T-cell (primary cell): ENCODE results near the gene TNFSF9. TPM values are rescaled to one million over a fixed set of nuclear protein-coding genes. Genes with fewer than 3 reads are reported as not detected.
A peak's percentile ranks its signal among the peaks of the same experiment; 100 is the strongest.
"Not testable (repeated sequence)": the region's sequence is repeated elsewhere in the genome, so short reads cannot be mapped to it uniquely, and the experiment has no call there.

Source experiments
- ATAC-seq, 4 experiments: fragments of 200-7000 bp in 3 of 4; fragments of 150-1000 bp in 1 of 4; cut with Tn5 transposase; replicated peaks in 1 of 4; 1 replicate in 3 of 4; 2 replicates in 1 of 4; pipeline ENCODE4 v1.10.0; 2021; ENCODE audit warnings: moderate library complexity in 3 of 4, mild to moderate bottlenecking in 2 of 4, moderate number of reproducible peaks in 1 of 4
- CTCF ChIA-PET, 2 donors: fragments of 300-600 bp; sonication (Branson Sonifier 250); formaldehyde crosslinking; loops; one replicate each; lab custom pipeline; 2022; ENCODE audit warnings: antibody characterized with exemption in 2 of 2; lab: Charles Lee
- POLR2A ChIA-PET, 2 donors: fragments of 300-600 bp; sonication (Branson Sonifier 250); formaldehyde crosslinking; loops; one replicate each; lab custom pipeline; 2022; ENCODE audit warnings: antibody characterized with exemption in 2 of 2; lab: Charles Lee
- DNase-seq, 35 experiments: peaks; one replicate each; pipeline versions ENCODE4 v3.0.0 to v3.0.0-alpha.2; 2013 to 2023
- H3K27ac ChIP-seq: one replicate; pipeline ENCODE4 v1.5.1; 2013; ENCODE audit warnings: low read length
- H3K27me3 ChIP-seq, 2 experiments: replicated peaks in 1 of 2; 1 replicate in 1 of 2; 2 replicates in 1 of 2; pipeline versions ENCODE4 v1.6.1 to v1.7.0; 2013; ENCODE audit warnings: low read length in 1 of 2, mixed read lengths in 1 of 2; ENCODE audit not compliant: control insufficient read depth in 2 of 2, insufficient read depth in 2 of 2; ENCODE audit errors: extremely low read depth in 1 of 2
- H3K36me3 ChIP-seq, 2 donors: 1 replicate in 1 of 2; 2 replicates in 1 of 2; pipeline versions ENCODE4 v1.6.1 to v1.7.0; 2013; ENCODE audit warnings: low read length in 1 of 2; ENCODE audit not compliant: control insufficient read depth in 2 of 2, insufficient read depth in 1 of 2; ENCODE audit errors: extremely low read depth in 1 of 2
- H3K4me1 ChIP-seq, 2 experiments: 1 replicate in 1 of 2; 2 replicates in 1 of 2; pipeline versions ENCODE4 v1.6.1 to v1.7.0; 2013; ENCODE audit warnings: low read length in 2 of 2, mixed read lengths in 1 of 2; ENCODE audit not compliant: insufficient read depth in 2 of 2, control insufficient read depth in 1 of 2; ENCODE audit errors: extremely low read depth in 1 of 2
- H3K4me3 ChIP-seq, 2 donors: 1 replicate in 1 of 2; 2 replicates in 1 of 2; pipeline versions ENCODE4 v1.5.1 to v1.7.0; 2013; ENCODE audit warnings: mild to moderate bottlenecking in 2 of 2, low read length in 1 of 2, moderate library complexity in 1 of 2; ENCODE audit not compliant: control insufficient read depth in 1 of 2; ENCODE audit errors: extremely low read depth in 1 of 2
- H3K9me3 ChIP-seq: 2 replicates; pipeline ENCODE4 v1.7.0; 2013
- H3K27ac Mint-ChIP-seq, 2 donors: one replicate each; pipeline ENCODE4 v1.8.0; 2020 to 2021; ENCODE audit warnings: mild to moderate bottlenecking in 2 of 2, mixed read lengths in 2 of 2
- H3K27me3 Mint-ChIP-seq, 2 donors: one replicate each; pipeline ENCODE4 v1.8.0; 2021 to 2022; ENCODE audit warnings: mixed read lengths in 2 of 2
- H3K36me3 Mint-ChIP-seq: one replicate; pipeline ENCODE4 v1.8.0; 2021; ENCODE audit warnings: mixed read lengths
- H3K4me1 Mint-ChIP-seq, 3 donors: one replicate each; pipeline ENCODE4 v1.8.0; 2020 to 2022; ENCODE audit warnings: mixed read lengths in 3 of 3, mild to moderate bottlenecking in 1 of 3
- H3K4me3 Mint-ChIP-seq, 3 donors: one replicate each; pipeline ENCODE4 v1.8.0; 2020 to 2022; ENCODE audit warnings: mild to moderate bottlenecking in 3 of 3, mixed read lengths in 3 of 3, moderate library complexity in 3 of 3
- H3K9me3 Mint-ChIP-seq, 3 donors: one replicate each; pipeline ENCODE4 v1.8.0; 2020 to 2022; ENCODE audit warnings: mixed read lengths in 3 of 3
- WGBS: methylation state at CpG from one replicate; pipeline ENCODE4 v1.1.5; 2013; ENCODE audit warnings: missing lambda C conversion rate; ENCODE audit not compliant: insufficient coverage; 5-methylcytosine and 5-hydroxymethylcytosine counted together
- total RNA-seq, 35 experiments: library from RNA in 6 of 35; stranded (reverse) in 6 of 35; fragments of 120-200 nt in 1 of 35; gene quantifications; one replicate each; pipeline versions ENCODE4 v1.2.1 to v1.2.4 and lab custom pipeline; 2013 to 2026

Gene TNFSF9
- total RNA-seq, 5 donors from 2014 or later (not counting 1 experiment from before 2014, with no cell fraction given), result 1.3 to 6.0 (median 1.6) TPM

GRCh38 chr19:6543866-6544347 is 13.1 kb downstream of the TNFSF9 start:
- DNase-seq (peak in 2 of 35 experiments; percentile 5 to 48), ATAC-seq (peak in 1 of 4 experiments; percentile 53)
- Mint-ChIP-seq H3K36me3 (no peaks in the 10 kb centered on the region), H3K4me3 (no peak overlapping the region), H3K4me1 (peaks cover 0 to 7% (median 0%) of the 10 kb centered on the region in 3 donors), H3K27me3 (peaks cover 0 to 1% of the 10 kb centered on the region in 2 donors), H3K27ac (no peak overlapping the region), H3K9me3 (peaks cover 0 to 3% (median 0%) of the 10 kb centered on the region in 3 donors)
- 52% methylated on average over 10 of the region's 11 CpGs for WGBS
- Histone ChIP-seq H3K4me1 (peaks cover 0 to 6% of the 10 kb centered on the region in 2 experiments), H3K9me3 (no peaks in the 10 kb centered on the region), H3K27me3 (peaks cover 0 to 15% of the 10 kb centered on the region in 2 experiments), H3K36me3 (no peaks in the 10 kb centered on the region), H3K27ac (no peak overlapping the region), H3K4me3 (no peak overlapping the region)
- POLR2A ChIA-PET, result interaction anchor here in 1 of 2 donors (0.7 kb wide), 1 partner anchor 528 kb away, joined by 3 read pairs; no protein-coding TSS in a partner anchor
- CTCF ChIA-PET, result no interaction called here

DNA sequence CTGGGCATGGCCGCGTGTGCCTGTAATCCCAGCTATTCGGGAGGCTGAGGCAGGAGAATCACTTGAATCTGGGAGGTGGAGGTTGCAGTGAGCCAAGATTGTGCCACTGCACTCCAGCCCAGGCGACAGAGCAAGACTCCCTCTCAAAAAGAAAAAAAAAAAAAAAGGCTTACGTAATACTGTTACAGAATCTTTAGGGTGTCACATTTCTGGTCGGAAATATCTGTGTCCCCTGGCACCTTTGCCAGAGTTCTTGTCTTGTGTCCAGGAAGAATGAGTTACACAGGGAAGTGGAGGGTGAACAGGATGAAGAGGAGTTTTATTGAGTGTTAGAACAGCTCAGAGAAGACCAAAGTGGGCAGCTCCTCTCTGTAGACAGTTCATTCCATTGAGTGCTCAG is 19.9 kb downstream of the TNFSF9 start:
- H3K36me3 Mint-ChIP-seq, result not testable (repeated sequence)

GRCh38 chr19:6551091-6551490 is 20.3 kb downstream of the TNFSF9 start:
- no peaks in the 10 kb centered on the region for H3K36me3 ChIP-seq
- peaks cover 5 to 15% of the 10 kb centered on the region in 2 experiments for H3K4me1 ChIP-seq
- CTCF ChIA-PET, result no interaction called here
- peak overlapping the region in 1 of 3 donors; percentile 16 for H3K4me3 Mint-ChIP-seq
- no peaks in the 10 kb centered on the region for H3K9me3 ChIP-seq
- POLR2A ChIA-PET, result no interaction called here
- no peak overlapping the region for H3K4me3 ChIP-seq
- no peak for ATAC-seq
- peaks cover 0 to 3% (median 0%) of the 10 kb centered on the region in 3 donors for H3K9me3 Mint-ChIP-seq
- no peak overlapping the region for H3K27ac ChIP-seq
- no peaks in the 10 kb centered on the region for H3K36me3 Mint-ChIP-seq
- WGBS, result 98% methylated on average over 3 of the region's 3 CpGs
- H3K27ac Mint-ChIP-seq, result no peak overlapping the region
- no peaks in the 10 kb centered on the region for H3K27me3 Mint-ChIP-seq
- H3K4me1 Mint-ChIP-seq, result peaks cover 5 to 16% (median 6%) of the 10 kb centered on the region in 3 donors
- DNase-seq, result no peak
- peaks cover 0 to 2% of the 10 kb centered on the region in 2 experiments for H3K27me3 ChIP-seq

More for the DNA sequence above, 19.9 kb downstream of the TNFSF9 start:
- H3K27me3 ChIP-seq, H3K4me3 ChIP-seq, H3K27ac ChIP-seq, DNase-seq, CTCF ChIA-PET, H3K27me3 Mint-ChIP-seq, H3K27ac Mint-ChIP-seq, ATAC-seq, H3K36me3 ChIP-seq, H3K9me3 ChIP-seq, H3K9me3 Mint-ChIP-seq, POLR2A ChIA-PET: not testable (repeated sequence)
- peaks cover 5 to 15% of the 10 kb centered on the region in 2 experiments for H3K4me1 ChIP-seq
- Mint-ChIP-seq H3K4me3 (peak overlapping the region in 1 of 3 donors; percentile 16), H3K4me1 (peaks cover 5 to 16% (median 6%) of the 10 kb centered on the region in 3 donors)
- WGBS, result 100% methylated on average over 2 of the region's 6 CpGs

DNA sequence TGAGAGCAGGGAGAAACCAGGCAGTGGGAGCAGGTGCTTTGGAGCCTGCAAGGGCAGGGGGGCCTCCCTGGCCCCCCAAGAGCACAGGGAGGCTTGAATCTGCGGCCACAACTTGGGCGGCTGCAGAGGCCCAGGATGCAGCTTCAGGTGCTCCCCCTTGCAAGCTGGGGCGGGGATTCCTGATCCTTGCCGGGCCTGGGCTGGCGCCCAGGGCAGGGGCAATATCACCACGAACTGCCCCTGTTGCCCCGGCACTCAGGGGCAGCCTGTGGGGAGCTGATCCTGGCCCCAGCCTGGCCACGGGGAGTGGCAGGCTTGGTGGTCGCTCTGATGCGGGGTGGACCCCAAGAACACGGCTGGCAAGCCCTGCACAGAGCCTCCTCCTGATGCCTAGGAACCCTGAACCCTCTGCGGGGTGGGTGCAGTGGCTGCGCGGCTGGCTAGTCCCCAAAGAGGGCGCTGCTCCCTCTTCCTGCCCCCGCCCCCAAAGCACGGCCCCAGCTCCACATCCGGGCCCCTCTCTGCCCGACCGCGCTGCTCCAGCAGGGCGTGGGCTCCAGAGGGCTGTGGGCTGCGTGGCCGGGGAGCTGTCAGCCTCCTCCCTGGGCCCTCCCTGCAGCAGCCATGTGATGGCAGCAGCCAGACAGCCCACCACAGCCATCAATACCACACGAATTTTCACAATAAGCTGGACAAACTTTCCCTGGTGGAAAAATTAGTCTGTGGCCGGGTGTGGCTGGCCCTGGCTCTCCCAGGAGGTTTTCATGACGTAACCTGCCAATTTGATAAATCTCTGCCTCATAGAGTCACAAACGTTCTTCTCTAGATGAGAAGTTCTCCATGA is 21.0 kb downstream of the TNFSF9 start:
- H3K27ac ChIP-seq, result no peak overlapping the region
- peaks cover 5 to 15% of the 10 kb centered on the region in 2 experiments for H3K4me1 ChIP-seq
- H3K27ac Mint-ChIP-seq, result no peak overlapping the region
- DNase-seq (peak in 34 of 35 experiments; percentile 31 to 80 (median 64)), ATAC-seq (peak; percentile 97 to 99 (median 98))
- WGBS, result 30% methylated on average over 23 of the region's 28 CpGs
- peak overlapping the region in 1 of 3 donors; percentile 65 for H3K4me3 Mint-ChIP-seq
- no peaks in the 10 kb centered on the region for H3K9me3 ChIP-seq
- H3K4me3 ChIP-seq, result peak overlapping the region; percentile 8 to 44
- H3K27me3 Mint-ChIP-seq, result no peaks in the 10 kb centered on the region
- H3K36me3 ChIP-seq, result no peaks in the 10 kb centered on the region
- H3K9me3 Mint-ChIP-seq, result peaks cover 0 to 3% (median 0%) of the 10 kb centered on the region in 3 donors
- peaks cover 5 to 16% (median 6%) of the 10 kb centered on the region in 3 donors for H3K4me1 Mint-ChIP-seq
- ChIA-PET POLR2A (interaction anchor here in 1 of 2 donors (0.5 kb wide), 1 partner anchor 45 kb away, joined by 3 read pairs; no protein-coding TSS in a partner anchor), CTCF (interaction anchor here in 1 of 2 donors (0.7 kb wide), 1 partner anchor 12 kb away, joined by 3 read pairs; no protein-coding TSS in a partner anchor)
- H3K36me3 Mint-ChIP-seq, result no peaks in the 10 kb centered on the region
- H3K27me3 ChIP-seq, result peaks cover 0 to 2% of the 10 kb centered on the region in 2 experiments

DNA sequence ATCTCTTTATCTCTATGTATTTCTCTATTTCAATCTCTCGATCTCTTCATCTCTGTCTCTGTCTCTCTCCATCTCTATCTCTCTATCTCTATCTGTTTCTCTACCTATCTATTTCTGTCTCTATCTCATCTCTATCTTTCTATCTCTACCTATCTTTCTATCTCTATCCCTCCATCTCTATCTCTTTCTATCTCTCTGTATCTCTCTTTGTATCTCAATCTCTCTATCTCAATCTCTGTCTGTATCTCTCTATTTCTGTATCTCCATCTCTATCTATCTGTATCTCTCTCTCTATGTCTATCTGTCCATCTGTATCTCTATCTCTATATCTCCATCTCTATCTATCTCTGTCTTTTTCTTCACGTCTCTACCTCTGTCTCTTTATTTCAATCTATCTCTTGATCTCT is 25.2 kb downstream of the TNFSF9 start:
- ATAC-seq, result no peak
- POLR2A ChIA-PET, result no interaction called here

DNA sequence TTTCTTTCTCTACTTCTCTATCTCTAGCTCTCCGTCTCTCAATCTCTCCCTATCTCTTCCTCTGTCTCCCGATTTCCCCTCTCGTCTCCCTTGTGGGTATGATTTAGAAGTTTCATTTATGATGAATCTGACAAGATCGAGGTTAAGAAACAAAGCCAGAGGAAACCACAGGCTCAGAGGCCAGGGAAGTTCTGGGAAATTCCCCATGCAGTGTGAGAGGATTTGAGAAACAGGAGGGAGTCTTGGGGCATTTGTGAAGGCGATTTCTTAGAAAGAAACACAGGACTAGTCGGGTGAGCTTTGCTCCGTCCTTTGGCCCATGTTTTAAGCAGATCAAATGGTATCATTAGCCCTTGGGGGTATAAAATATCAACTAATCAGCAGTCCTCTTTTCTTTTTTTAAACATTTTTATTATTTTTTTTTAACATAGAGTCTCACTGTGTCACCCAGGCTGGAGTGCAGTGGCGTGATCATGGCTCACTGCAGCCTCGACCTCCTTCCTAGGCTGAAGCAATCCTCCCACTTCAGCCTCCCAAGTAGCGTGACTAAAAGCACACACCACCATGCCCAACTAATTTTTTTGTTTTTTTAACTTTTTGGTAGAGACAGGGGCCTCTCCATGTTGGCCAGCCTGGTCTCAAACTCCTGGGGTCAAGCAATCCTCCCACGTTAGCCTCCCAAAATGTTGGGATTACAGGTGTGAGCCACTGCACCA is 25.8 kb downstream of the TNFSF9 start:
- H3K27ac Mint-ChIP-seq, result no peak overlapping the region
- Histone ChIP-seq H3K4me1 (peaks cover 1 to 9% of the 10 kb centered on the region in 2 experiments), H3K27ac (no peak overlapping the region), H3K4me3 (no peak overlapping the region), H3K36me3 (no peaks in the 10 kb centered on the region), H3K9me3 (no peaks in the 10 kb centered on the region), H3K27me3 (peaks cover 0 to 2% of the 10 kb centered on the region in 2 experiments)
- no peak overlapping the region for H3K4me3 Mint-ChIP-seq
- H3K4me1 Mint-ChIP-seq, result peaks cover 5 to 9% (median 6%) of the 10 kb centered on the region in 3 donors
- ChIA-PET CTCF (no interaction called here), POLR2A (no interaction called here)
- WGBS, result 65% methylated on average over 6 of the region's 11 CpGs
- peaks cover under 1% of the 10 kb centered on the region in 2 donors for H3K27me3 Mint-ChIP-seq
- DNase-seq (peak in 1 of 35 experiments; percentile 35), ATAC-seq (no peak)
- H3K36me3 Mint-ChIP-seq, result no peaks in the 10 kb centered on the region
- no peaks in the 10 kb centered on the region for H3K9me3 Mint-ChIP-seq

More for the DNA sequence above, 25.2 kb downstream of the TNFSF9 start:
- Histone ChIP-seq H3K9me3 (no peaks in the 10 kb centered on the region), H3K4me1 (peaks cover 5 to 15% of the 10 kb centered on the region in 2 experiments), H3K27me3 (peaks cover 0 to 2% of the 10 kb centered on the region in 2 experiments), H3K36me3 (no peaks in the 10 kb centered on the region), H3K27ac (no peak overlapping the region), H3K4me3 (no peak overlapping the region)
- H3K36me3 Mint-ChIP-seq, result no peaks in the 10 kb centered on the region
- no peaks in the 10 kb centered on the region for H3K27me3 Mint-ChIP-seq
- no peak overlapping the region for H3K4me3 Mint-ChIP-seq
- CTCF ChIA-PET, result no interaction called here
- no peak overlapping the region for H3K27ac Mint-ChIP-seq
- 90% methylated on average over 2 of the region's 2 CpGs for WGBS
- no peak for DNase-seq
- no peaks in the 10 kb centered on the region for H3K9me3 Mint-ChIP-seq
- peaks cover 5 to 9% (median 6%) of the 10 kb centered on the region in 3 donors for H3K4me1 Mint-ChIP-seq
